GM21737 (cell line): Measurements from ENCODE around the gene CCR2.
"Not testable (repeated sequence)": the region's sequence is repeated elsewhere in the genome, so short reads cannot be mapped to it uniquely, and the experiment has no call there.

Experiments used
- ATAC-seq: cut with Tn5 transposase; IDR thresholded peaks from one replicate; pipeline ENCODE4 v1.9.1; 2021; ENCODE audit warnings: mild to moderate bottlenecking, moderate library complexity; ENCODE audit not compliant: unreplicated experiment

Gene CCR2

DNA sequence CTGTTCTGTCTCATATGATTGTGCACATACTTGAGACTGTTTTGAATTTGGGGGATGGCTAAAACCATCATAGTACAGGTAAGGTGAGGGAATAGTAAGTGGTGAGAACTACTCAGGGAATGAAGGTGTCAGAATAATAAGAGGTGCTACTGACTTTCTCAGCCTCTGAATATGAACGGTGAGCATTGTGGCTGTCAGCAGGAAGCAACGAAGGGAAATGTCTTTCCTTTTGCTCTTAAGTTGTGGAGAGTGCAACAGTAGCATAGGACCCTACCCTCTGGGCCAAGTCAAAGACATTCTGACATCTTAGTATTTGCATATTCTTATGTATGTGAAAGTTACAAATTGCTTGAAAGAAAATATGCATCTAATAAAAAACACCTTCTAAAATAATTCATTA, 21.9 kb downstream of the CCR2 start:
- no peak for ATAC-seq

- no peak for ATAC-seq
Observed at GRCh38 chr3:46378426-46378942, 24.6 kb downstream of the CCR2 start.

DNA sequence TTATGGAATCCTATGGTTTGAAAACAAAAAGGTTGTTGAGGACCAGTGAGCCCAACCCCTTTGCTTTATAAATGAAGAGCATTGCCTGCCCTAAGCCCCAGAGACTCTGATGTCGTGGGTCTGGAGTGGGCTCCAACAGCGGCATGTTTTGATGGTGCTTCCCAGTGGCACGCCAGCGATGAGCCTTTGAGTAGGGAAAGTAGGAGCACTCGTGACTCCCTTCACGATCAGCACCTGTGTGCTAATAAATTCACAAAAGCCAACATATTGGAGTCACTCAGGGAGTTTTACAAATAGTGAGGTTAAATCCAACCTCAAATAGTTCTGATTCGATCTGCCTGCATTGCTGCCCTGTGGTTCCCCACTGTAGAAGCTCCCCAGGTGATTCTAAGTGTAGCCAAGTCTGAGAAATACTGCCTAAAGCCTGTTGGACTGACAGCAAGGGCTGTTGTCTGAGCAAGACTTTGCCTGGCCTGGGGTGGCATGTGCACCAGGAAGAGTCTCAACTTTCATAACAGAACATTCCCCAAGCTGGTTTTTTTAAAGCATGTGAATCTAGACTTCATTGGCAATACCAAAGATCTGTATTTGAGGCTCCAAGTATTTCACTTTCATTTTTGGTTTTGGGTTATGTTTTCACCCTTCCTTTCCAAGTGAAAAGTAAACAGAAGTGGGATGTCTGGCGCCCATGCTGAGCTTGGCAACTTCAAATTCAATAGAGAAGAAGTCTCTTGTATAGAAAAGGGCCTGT, 26.7 kb downstream of the CCR2 start:
- no peak for ATAC-seq

GRCh38 chr3:46381625-46382024, 27.7 kb downstream of the CCR2 start:
- no peak for ATAC-seq

DNA sequence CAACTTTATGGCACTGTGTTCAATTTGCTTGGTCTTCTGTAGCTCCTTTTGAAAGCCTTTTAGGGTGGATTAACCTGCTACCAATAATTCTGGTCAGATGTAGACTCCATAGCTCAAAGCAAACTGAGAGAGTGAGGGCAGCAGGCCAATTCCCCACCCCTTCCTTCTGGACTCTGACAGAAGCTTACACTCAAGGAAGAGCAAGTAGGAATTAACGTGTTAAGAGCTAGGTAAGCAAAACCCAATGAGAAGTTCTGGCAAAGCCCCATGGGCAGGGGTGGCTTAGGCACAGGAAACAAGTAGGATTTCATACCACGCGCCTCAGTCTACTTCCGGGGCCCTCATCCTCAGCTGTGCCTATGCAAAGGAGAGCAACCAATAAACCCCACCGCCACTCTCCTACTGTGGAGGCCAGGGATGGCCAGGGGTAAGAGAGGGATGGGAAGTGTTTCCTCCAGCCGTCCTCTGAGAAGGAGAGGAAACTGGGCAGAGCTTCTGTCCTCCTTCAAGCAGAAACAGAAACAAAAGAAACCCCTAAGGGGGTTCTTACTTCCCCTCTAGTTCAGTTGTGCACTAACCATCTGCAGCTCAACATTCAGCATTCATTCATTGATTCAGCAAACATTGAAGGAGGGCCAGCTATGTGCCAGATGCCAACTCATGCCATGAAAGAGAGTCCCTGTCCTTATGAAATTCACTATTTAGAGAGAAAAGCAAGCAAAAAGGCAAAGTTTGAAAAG, 29.5 kb downstream of the CCR2 start:
- no peak for ATAC-seq

DNA sequence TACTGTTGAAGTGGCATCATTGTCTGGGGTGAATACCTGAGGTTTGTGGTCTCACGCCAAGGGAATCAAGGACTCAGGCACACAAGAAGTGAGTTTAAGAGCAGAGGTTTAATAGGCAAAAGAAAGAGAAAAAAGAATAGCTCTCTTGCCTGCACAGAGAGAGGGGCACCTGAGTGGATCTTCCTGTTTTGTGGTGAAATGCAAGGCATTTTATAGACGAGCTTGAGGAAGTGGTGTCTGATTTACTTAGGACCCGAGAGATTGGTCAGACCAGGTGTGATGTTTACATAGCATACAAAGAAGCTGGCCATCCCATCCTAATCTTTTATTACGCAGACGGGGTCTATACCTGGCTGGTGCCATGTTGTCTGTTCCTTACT, 30.0 kb downstream of the CCR2 start:
- ATAC-seq, result no peak

DNA sequence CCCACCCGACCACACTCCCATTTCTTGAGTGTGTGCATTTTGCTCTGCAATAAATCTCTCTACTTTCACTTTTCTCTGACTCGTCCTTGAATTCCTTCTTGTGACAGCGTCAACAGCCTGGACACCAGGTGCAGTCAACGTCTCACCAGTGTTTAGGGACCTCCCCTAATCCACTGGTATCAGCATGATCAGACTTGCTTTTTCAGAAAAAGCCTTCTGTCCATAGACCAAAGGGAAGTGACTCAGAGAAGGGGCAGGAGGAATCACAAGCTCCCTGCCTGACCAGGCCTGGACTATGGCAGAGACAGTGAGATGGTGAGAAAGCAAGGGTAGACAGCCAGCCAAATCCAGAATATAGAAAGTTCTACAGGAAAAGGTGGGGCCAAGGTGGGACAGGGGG, 32.3 kb downstream of the CCR2 start:
- no peak for ATAC-seq

GRCh38 chr3:46388847-46389246, 34.9 kb downstream of the CCR2 start:
- ATAC-seq, result not testable (repeated sequence)

GRCh38 chr3:46389306-46389705, 35.4 kb downstream of the CCR2 start:
- no peak for ATAC-seq

DNA sequence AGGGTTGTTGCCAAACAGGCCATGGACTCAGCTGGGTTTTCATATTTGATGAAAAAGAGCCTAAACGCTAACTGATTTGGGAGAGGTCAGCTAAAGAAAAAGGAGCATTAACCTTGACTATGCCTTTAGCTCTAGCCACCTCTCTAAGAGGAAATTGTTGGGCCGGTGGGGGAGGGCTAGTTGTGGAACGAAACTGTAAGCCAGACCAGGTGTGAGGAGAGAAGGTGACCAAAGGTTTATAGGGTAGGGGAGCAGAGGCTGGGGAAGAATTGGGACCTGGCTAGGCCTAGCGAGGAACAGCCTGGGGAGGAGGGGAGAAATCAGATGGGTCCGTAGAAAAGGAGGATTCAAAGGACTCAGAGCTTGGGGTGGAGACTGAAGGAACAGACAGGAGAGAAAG, 37.6 kb downstream of the CCR2 start:
- not testable (repeated sequence) for ATAC-seq

- ATAC-seq, result no peak
Observed at GRCh38 chr3:46393011-46393410, 39.1 kb downstream of the CCR2 start.

GRCh38 chr3:46393554-46394434, 39.9 kb downstream of the CCR2 start:
- no peak for ATAC-seq

DNA sequence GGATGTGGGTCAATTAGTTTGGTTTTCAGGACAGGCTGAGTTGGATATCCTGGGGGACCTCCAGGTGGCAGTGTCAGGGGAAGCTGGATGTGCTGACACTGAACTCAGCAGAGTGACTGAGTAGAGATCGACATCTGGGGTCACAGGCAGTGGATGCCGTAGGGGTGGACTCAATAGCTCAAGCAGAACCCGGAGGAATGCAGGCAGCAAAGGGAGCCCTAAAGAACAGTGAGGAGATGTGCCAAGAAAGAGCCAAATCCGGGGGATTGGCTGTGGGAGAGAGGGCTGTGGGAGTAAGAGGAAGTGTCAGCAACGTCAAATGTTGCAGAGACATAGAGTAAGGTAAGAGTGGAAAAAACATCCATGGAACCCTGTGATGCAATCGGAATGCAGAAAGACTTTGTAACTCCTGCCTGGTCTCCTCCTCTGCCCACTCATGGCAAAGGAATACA, 41.3 kb downstream of the CCR2 start:
- no peak for ATAC-seq

GRCh38 chr3:46395766-46396530, 42.0 kb downstream of the CCR2 start:
- no peak for ATAC-seq

- ATAC-seq, result no peak
Observed at GRCh38 chr3:46397111-46397510, 43.2 kb downstream of the CCR2 start.

- ATAC-seq, result no peak
Observed at GRCh38 chr3:46398186-46398955, 44.5 kb downstream of the CCR2 start.

DNA sequence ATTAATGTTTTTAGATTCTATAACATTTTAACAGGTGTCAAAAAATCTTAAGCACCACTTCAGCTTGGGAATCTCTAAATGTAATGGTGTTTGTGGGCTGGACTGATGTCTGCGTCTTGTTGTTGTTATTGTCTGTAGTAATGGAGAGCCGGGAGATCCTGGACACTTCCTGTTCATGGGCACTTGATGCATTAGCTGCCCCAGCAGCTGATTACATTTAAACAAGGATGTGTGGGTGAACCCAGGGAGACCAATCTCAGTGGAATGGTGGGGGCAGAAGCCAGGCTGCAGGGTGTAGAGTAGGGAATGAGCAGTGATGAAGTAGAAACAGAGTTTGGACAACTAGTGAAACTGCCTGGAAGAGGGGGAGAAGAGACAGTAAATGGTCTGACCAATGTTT, 45.2 kb downstream of the CCR2 start:
- ATAC-seq, result no peak

DNA sequence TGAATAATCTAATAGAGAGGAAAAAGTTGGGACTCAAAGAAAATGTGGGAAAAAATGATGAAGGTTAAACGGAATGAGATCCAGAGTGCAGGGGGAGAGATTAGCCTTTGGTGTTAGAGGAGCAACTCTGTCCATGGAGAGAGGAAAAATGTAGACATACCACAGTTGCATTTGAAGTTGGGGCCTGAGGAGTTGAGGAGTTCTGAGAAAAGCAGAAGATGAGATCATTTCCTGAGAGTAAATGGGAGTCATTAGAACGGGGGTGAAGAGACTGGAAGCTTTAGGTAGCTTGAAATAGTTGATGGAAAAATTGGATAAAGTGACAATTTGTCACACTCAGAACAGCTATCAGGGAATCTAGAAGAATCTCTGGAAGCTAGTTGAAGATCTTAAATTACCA, 45.6 kb downstream of the CCR2 start:
- ATAC-seq, result no peak

DNA sequence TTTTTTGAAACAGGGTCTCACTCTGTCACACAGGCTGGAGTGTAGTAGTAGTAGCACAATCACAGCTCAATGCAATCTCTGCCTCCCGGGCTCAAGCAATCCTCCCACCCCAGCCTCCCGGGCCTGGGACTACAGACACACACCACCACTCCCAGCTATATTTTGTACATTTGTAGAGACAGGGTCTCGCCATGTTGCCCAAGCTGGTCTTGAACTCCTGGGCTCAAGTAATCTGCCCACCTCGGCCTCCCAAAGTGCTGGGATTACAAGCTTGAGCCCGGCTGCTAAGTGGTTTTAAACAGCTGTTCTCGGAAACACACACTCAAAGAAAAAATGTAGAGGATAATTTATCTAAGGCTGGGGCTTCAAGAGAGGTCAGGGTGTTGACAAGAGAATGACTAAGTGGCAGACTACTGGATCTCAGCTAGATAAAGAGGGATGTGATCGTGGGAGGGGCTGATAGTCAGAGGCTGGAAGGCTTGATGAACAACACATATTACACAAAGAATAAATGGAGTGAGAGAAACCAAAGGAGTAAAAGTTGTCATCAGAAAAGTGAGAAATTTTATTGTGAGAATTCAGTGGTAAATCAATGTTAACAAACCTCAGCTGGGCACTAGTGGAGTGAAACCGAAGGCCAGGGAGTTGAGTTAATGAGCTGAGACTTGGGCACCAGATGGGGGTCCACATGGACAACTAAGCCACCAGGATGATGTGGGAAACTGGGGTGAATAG, 46.3 kb downstream of the CCR2 start:
- ATAC-seq, result no peak
